ENCODE measurements around the gene CHKA. TPM values are rescaled to one million over a fixed set of nuclear protein-coding genes. Genes with fewer than 3 reads are reported as not detected.

CHKA gene
- 119 and 129 TPM in 2 replicates for total RNA-seq (2014; rRNA removed; shearing (Covaris generic))

DNA sequence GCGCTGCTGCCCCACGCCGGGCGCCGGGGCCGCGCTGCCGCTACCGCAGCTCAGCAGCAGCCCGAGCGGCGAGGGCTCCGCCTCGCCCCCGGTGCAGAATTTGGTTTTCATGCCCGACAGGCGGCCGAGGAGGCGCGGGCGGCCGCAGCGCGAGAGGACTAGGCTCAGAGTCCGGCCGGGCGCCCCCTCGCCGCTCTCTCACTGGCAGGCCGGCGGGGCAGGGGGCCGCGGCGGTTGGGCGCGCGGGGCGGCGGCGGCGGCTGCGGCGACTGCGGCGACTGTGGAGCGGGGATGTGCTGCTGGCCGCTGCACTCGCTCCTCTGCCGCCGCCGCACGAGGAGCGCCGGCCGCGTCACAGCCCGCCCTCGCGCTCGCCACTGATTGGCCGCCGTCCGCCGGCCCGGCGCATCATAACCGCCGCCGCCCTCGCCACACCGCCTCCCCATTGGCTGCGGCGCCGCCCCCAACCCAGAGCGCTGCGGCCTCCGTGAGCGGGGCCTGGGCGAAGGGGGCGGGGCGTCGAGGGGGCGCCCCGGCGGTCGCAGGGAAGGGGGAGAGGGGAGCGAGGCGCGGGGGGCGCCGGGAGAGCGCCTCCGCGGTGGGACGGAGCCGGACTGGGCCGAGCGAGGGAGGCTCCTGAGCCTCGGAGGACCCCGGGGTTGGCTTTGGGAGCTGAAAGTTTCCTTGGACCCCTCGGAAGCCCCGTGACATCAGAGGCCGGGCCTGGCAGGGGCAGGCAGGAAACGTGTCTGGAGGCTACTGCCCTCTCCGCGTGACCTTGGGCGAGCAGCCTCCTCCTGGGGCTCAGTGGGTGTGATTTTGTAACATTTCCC is at the start of gene CHKA:
Gene CHKA (minus strand): TSS at position 322 of the 833 bp plus-strand sequence. CDS start 211 bp downstream, at position 111.
- DNase-seq (ENCODE audit: low spot score): peak; percentile 92
- in situ Hi-C loops (cut with HindIII; ENCODE audit: low sequenced_read_pairs): no loop called here

DNA sequence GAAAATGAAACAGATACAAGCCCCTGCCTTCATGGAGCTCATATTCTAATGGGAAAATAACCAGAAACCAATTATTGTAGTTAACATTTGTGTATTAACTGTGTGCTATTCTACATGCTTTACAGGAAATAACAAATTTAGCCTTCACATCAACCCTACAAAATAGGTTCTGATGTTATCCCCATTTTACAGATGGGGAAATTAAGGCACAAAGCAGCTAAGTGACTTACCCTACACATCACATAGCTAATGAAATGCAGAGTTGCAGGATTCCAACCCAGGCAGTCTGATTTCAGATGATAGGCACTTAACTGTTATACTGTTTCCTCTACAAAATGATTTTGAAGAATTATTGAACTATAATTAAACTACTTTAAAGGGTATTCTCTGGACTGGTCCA is 48.3 kb upstream of the CHKA start:
- in situ Hi-C loops (cut with HindIII; ENCODE audit: low sequenced_read_pairs): no loop called here
- no peak for DNase-seq (ENCODE audit: low spot score)

- no peak for DNase-seq (ENCODE audit: low spot score)
- in situ Hi-C loops (cut with HindIII; ENCODE audit: low sequenced_read_pairs): no loop called here
Observed at GRCh38 chr11:68168694-68169093, 47.5 kb upstream of the CHKA start.

DNA sequence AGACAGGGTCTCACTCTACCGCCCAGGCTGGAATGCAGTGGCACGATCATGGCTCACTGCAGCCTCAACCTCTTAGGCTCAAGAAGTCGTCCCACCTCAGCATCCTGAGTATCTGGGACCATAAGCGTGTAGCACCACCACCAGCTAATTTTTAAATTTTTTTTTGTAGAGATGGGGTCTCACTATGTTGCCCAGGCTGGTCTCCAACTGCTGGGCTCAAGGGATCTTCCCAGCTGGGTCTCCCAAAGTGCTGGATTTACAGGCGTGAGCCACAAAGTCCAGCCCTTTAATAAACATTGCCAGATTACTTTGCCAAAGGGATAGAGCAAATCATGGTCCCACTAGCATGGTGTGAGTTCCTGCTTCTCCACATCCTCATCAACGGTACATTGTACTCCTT is 46.3 kb upstream of the CHKA start:
- DNase-seq (ENCODE audit: low spot score): no peak
- in situ Hi-C loops (cut with HindIII; ENCODE audit: low sequenced_read_pairs): no loop called here

GRCh38 chr11:68166969-68167368 is 45.8 kb upstream of the CHKA start:
- DNase-seq (ENCODE audit: low spot score): no peak
- in situ Hi-C loops (cut with HindIII; ENCODE audit: low sequenced_read_pairs): no loop called here

DNA sequence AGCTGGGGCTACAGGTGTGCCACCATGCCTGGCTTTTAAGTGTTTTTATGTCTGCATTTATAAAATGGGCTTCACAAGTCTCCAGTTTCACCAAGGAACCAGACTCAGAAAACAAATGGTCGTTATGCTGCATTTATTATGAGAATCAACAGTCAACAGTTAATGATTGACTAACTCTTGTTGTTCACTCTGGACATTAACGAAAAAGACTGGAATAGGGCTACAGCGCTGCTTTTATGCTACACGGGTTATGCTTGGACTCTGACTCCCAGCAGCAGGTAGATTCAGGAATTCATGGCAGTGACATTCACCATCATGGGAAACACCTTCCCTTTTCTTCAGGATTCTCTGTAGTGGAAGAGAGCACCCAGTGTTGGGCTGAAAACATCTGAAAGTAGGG is 44.4 kb upstream of the CHKA start:
- no peak for DNase-seq (ENCODE audit: low spot score)

GRCh38 chr11:68164437-68164836 is 43.2 kb upstream of the CHKA start:
- in situ Hi-C loops (cut with HindIII; ENCODE audit: low sequenced_read_pairs): loop anchor here (5.0 kb wide), 1 partner anchor 82 kb away; no protein-coding TSS in a partner anchor
- no peak for DNase-seq (ENCODE audit: low spot score)

More for the DNA sequence above, 44.4 kb upstream of the CHKA start:
- in situ Hi-C loops (cut with HindIII; ENCODE audit: low sequenced_read_pairs): no loop called here

DNA sequence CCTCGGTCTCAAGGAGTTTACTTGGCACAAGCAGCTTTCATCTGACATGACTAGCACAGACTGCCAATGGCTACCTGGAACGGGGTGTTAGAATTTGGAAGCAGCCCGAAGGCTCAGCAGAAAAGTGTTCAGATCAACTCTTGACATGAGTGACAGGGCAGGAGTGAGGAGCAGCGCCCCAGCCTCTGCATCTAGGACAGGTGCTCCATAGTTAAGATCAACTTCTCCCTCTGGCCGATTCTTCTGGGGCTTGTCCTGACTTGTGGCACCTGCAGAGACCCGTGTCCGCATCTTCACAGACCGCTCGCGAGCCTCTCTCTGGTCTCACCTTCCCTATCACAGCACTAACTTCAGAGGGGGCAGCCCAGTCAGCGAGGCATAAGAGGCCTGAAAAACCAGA is 42.5 kb upstream of the CHKA start:
- in situ Hi-C loops (cut with HindIII; ENCODE audit: low sequenced_read_pairs): loop anchor here (5.0 kb wide), 1 partner anchor 81 kb away; no protein-coding TSS in a partner anchor
- DNase-seq (ENCODE audit: low spot score): no peak

DNA sequence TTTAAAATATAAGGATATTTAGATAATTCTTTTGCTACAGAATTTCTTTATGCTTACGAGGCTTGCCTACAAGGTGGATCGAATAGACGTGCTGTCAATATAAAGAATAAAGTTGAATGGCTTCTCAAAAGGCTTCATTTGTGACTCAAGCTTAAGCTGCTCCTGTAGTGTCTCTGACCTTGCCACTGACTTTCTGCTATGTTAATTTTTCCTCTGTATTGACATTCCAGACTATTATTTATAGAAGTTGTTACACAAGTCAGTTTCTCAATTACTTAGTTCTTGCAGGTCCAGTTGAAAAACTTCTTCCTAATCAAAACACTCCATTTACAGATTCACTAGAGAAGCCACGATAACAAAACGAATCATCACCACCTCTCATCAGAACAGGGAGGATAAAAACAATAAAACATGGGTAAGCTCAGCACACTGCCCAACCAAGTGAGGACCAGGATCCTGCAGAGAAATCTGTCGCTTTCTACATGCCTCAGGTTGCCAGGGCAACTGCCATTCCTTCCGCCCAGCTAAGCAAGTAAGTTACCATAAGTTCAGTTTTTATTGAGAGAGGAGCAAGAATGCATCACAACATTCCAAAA is 39.0 kb upstream of the CHKA start:
- DNase-seq (ENCODE audit: low spot score): peak; percentile 13
- in situ Hi-C loops (cut with HindIII; ENCODE audit: low sequenced_read_pairs): loop anchor here (5.0 kb wide), 1 partner anchor 78 kb away; no protein-coding TSS in a partner anchor

DNA sequence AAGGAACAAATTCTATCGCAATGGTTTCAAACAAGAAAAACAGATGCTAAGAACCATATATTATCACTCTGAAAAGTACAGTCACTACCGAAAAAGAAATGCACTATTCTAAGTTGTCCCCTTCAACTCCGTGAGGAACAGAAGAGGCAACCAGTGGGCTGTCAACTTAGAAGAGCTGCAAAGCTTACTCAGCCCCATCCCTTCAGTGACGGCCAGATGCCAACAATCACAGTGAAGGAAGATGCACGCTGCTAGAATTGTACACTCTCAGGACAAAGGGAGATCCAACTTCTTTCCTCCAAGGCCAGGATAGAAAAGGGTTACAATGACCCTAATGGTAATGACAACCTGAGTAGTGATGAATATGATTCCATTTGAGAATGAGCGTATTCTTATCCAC is 38.5 kb upstream of the CHKA start:
- in situ Hi-C loops (cut with HindIII; ENCODE audit: low sequenced_read_pairs): loop anchor here (5.0 kb wide), 1 partner anchor 77 kb away; no protein-coding TSS in a partner anchor
- DNase-seq (ENCODE audit: low spot score): no peak

DNA sequence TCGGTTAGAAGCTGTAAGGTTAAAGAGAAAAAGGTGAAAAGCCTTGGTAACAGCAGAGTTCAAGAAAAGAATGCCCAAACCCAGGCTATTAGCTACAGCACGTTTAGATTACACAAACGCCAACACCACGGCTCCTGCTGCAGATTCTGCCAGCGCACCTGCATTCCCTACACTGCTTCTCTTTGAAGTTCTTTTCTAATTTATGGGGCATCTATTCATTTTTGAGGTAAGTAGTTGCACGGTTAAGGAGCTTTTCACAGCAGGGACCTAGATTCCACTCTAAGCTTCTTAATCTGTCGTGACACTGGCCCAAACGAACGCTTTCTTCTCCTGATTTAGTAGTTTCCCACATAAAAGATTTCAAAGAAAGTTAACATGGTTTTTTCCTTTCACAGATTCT is 38.0 kb upstream of the CHKA start:
- DNase-seq (ENCODE audit: low spot score): no peak
- in situ Hi-C loops (cut with HindIII; ENCODE audit: low sequenced_read_pairs): no loop called here

- in situ Hi-C loops (cut with HindIII; ENCODE audit: low sequenced_read_pairs): no loop called here
- no peak for DNase-seq (ENCODE audit: low spot score)
Observed at GRCh38 chr11:68158580-68158979, 37.4 kb upstream of the CHKA start.

- no peak for DNase-seq (ENCODE audit: low spot score)
Observed at GRCh38 chr11:68153742-68154141, 32.6 kb upstream of the CHKA start.

GRCh38 chr11:68150037-68150436 is 28.8 kb upstream of the CHKA start:
- DNase-seq (ENCODE audit: low spot score): no peak
- in situ Hi-C loops (cut with HindIII; ENCODE audit: low sequenced_read_pairs): no loop called here

More at GRCh38 chr11:68153742-68154141, 32.6 kb upstream of the CHKA start:
- in situ Hi-C loops (cut with HindIII; ENCODE audit: low sequenced_read_pairs): no loop called here

GRCh38 chr11:68149417-68149816 is 28.2 kb upstream of the CHKA start:
- in situ Hi-C loops (cut with HindIII; ENCODE audit: low sequenced_read_pairs): no loop called here
- no peak for DNase-seq (ENCODE audit: low spot score)

DNA sequence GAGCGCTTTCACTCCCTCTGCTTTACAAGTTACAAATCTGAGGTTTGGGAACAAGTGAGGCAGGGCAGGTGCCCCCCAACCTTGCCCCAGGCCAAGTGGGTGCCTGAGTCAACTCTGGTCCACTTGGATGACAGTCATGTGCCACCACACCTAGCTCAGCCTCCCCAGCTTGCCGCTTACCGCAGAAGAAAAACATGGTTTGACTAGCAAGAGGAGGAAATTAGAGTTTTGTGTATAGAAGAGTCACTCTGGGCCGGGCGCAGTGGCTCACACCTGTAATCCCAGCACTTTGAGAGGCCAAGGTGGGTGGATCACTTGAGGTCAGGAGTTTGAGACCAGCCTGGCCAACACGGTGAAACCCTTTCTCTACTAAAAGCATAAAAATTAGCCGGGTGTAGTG is 27.7 kb upstream of the CHKA start:
- in situ Hi-C loops (cut with HindIII; ENCODE audit: low sequenced_read_pairs): no loop called here
- no peak for DNase-seq (ENCODE audit: low spot score)

- no peak for DNase-seq (ENCODE audit: low spot score)
- in situ Hi-C loops (cut with HindIII; ENCODE audit: low sequenced_read_pairs): no loop called here
Observed at GRCh38 chr11:68148071-68148805, 27.1 kb upstream of the CHKA start.

DNA sequence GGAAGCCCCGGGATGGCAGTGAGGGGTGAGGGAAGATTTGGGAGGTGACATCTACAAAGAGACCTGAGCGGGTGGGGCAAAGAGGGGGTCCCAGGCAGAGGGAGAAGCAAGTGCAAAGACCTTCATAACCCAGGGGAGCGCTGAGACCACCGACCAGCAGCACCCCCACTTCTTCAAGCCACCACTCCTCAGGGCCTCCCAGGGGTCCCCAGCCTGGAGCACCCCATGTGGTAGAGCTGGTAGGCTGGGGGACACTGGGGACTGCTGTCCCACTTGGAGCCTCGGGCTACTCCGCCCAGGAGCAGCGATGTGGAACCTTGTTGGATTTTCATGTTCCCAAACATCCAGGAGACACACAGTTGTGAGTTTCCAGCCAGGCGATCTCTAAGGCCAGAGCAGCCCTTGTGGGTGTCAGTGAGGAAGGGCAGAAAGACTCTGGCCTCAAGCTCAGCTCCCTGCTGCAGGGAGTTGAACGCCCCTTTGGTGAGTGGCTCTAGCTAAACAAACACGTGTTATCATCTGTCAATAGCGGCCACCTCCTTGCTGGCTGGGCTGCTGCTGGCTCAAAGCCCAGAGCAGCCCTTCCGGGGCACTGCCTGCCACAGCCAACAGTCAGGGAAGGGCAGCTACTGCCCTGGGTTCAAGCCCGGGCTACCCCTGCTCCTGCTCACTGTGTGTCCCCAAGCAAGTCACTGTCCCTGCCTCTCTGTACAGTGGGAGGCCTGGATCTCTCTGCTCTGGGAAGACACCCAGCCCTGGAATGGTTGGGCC is 25.7 kb upstream of the CHKA start:
- in situ Hi-C loops (cut with HindIII; ENCODE audit: low sequenced_read_pairs): no loop called here
- peak; percentile 13 for DNase-seq (ENCODE audit: low spot score)

DNA sequence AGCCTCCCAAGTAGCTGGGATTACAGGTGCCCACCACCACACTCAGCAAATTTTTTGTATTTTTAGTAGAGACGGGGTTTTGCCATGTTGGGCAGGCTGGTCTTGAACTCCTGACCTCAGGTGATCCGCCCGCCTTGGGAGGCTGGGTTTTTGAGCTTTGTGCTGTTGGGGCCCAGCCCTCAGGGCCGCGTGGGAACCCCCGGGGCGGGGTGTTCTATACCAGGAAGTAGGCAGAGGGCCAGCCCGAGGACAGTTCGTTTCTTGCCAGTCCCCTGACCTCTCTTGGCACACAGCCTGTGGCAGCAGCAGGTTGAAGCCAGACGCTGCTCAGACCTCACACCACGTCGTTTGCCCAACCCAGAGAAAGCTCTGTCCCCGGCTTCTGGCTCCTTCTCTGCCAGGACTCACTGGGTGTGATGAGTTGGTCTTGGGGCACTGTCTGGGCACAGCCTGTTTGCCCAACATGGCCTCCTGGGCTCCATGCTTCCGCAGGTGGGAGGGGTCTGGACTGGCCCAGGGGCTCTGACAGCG is 24.9 kb upstream of the CHKA start:
- in situ Hi-C loops (cut with HindIII; ENCODE audit: low sequenced_read_pairs): no loop called here
- peak; percentile 31 for DNase-seq (ENCODE audit: low spot score)
